ENCODE results near the gene PMEPA1. TPM values are rescaled to one million over a fixed set of nuclear protein-coding genes. Genes with fewer than 3 reads are reported as not detected.

Gene PMEPA1
- total and polyA plus RNA-seq, 7 experiments from 2014 or later = 0.44 to 10.0 (median 8.7) TPM

DNA sequence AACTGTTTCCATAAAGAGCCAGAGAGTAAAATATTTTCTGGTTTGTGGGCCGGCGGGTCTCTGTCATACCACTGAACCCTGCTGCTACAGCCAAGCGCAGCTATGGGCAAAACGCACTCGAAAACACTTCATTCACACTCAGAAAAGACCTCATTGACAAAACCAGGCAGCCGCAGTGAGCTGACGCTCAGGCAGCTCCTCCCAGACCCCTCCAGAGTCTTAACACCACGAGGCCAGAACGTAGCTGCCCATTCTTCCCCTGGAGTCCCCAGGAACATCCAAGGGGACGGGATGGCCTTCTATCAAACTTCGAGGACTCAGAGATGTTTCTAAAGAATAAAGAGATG, 54.0 kb downstream of the PMEPA1 start:
- Histone ChIP-seq H3K9me3 (ENCODE audit: control insufficient read depth in 2 of 3, low read length in 3 of 3) (no peaks in the 10 kb centered on the region), H3K4me1 (ENCODE audit: control insufficient read depth in 2 of 2, insufficient read depth in 2 of 2, low read length in 2 of 2) (peaks cover 13 to 17% of the 10 kb centered on the region in 2 donors), H3K36me3 (ENCODE audit: control insufficient read depth in 2 of 3, insufficient read depth in 3 of 3, low read length in 3 of 3) (peaks cover 0 to 10% (median 0%) of the 10 kb centered on the region in 3 experiments), H3K27me3 (ENCODE audit: control insufficient read depth in 2 of 2, insufficient read depth in 2 of 2, low read length in 2 of 2) (no peaks in the 10 kb centered on the region), H3K27ac (ENCODE audit: low read depth, low read length) (no peak overlapping the region), H3K4me3 (ENCODE audit: low read length) (no peak overlapping the region)
- H3K4me1 Mint-ChIP-seq = peaks cover 11 to 47% (median 34%) of the 10 kb centered on the region in 7 donors
- peak overlapping the region in 1 of 9 donors; percentile 46 for H3K27ac Mint-ChIP-seq
- peaks cover 0 to 7% (median 0%) of the 10 kb centered on the region in 11 donors for H3K9me3 Mint-ChIP-seq
- no peak overlapping the region for H3K4me3 Mint-ChIP-seq
- CTCF ChIA-PET = interaction anchor here (0.6 to 1.4 kb wide), 2 partner anchors 26 to 1227 kb away, joined by 4 to 6 read pairs; no protein-coding TSS in a partner anchor
- ATAC-seq (no peak), DNase-seq (peak in 1 of 9 donors; percentile 15)
- H3K36me3 Mint-ChIP-seq = peaks cover 0 to 7% (median 0%) of the 10 kb centered on the region in 5 donors
- H3K27me3 Mint-ChIP-seq = peaks cover 0 to 1% (median 0%) of the 10 kb centered on the region in 5 donors
- POLR2A ChIA-PET = no interaction called here
- intact Hi-C loops (cut with micrococcal nuclease) = no loop called here

DNA sequence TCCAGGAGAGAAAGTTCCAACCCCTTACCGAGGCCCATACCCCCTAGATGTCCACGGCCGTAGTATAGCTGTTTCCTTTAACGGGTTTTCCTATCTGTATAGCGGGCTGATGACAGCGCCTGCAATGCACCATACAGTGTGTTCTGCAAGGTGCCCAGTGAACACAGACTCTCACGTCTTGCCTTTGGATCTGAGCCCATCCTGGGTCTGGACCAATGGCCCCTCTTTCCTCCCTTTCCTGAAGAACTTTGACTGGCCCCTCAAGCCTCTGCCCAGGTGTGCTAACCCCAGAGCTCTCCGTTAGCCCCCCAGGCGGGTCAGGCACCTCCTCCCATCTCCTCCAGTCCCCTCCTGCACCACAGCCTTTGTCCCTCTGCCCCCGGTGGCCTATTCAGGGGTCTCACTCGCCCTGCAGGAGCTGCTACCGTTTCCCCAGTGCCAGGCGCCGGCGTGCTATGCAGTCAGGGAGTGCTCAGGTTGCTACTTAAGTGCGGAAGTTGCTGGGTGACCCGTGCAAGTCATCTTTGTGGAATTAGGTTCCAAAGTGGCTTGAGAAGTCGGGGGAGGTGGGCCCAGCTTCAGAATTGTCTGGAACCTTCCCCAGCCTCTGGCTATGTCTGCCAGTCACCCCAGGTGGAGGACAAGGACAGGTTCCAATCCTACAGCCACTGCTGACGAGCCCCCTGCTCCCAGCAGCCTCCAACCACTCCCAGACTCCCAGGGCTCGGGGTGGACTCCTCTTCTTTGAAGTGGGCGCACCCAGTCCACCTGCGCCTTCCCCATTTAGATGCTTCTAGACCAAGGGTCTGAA, 54.6 kb downstream of the PMEPA1 start:
- peak in 1 of 9 donors; percentile 16 for DNase-seq
- ChIA-PET POLR2A (interaction anchor here (2.4 kb wide), 1 partner anchor 26 kb away, joined by 14 read pairs; no protein-coding TSS in a partner anchor), CTCF (interaction anchor here (0.6 to 2.8 kb wide), 9 partner anchors 12 to 1227 kb away, joined by 3 to 12 read pairs (median 4); partner anchors contain the start of gene ZBP1)
- peak overlapping the region in 2 of 9 donors; percentile 37 to 46 for H3K27ac Mint-ChIP-seq
- peaks cover 13 to 42% (median 34%) of the 10 kb centered on the region in 7 donors for H3K4me1 Mint-ChIP-seq
- Histone ChIP-seq H3K9me3 (ENCODE audit: control insufficient read depth in 2 of 3, low read length in 3 of 3) (no peaks in the 10 kb centered on the region), H3K27me3 (ENCODE audit: control insufficient read depth in 2 of 2, insufficient read depth in 2 of 2, low read length in 2 of 2) (no peaks in the 10 kb centered on the region), H3K4me3 (ENCODE audit: low read length) (no peak overlapping the region), H3K4me1 (ENCODE audit: control insufficient read depth in 2 of 2, insufficient read depth in 2 of 2, low read length in 2 of 2) (peaks cover 13 to 17% of the 10 kb centered on the region in 2 donors), H3K27ac (ENCODE audit: low read depth, low read length) (no peak overlapping the region), H3K36me3 (ENCODE audit: control insufficient read depth in 2 of 3, insufficient read depth in 3 of 3, low read length in 3 of 3) (peaks cover 0 to 10% (median 0%) of the 10 kb centered on the region in 3 experiments)
- peaks cover 0 to 11% (median 0%) of the 10 kb centered on the region in 5 donors for H3K36me3 Mint-ChIP-seq
- H3K9me3 Mint-ChIP-seq = peaks cover 0 to 2% (median 0%) of the 10 kb centered on the region in 11 donors
- intact Hi-C loops (cut with micrococcal nuclease) = loop anchor here (1.0 kb wide), 7 partner anchors 26 to 554 kb away; partner anchors contain the start of gene PMEPA1 (in 1 of the 2)
- no peak for ATAC-seq
- peaks cover 0 to 7% (median 0%) of the 10 kb centered on the region in 5 donors for H3K27me3 Mint-ChIP-seq
- no peak overlapping the region for H3K4me3 Mint-ChIP-seq

DNA sequence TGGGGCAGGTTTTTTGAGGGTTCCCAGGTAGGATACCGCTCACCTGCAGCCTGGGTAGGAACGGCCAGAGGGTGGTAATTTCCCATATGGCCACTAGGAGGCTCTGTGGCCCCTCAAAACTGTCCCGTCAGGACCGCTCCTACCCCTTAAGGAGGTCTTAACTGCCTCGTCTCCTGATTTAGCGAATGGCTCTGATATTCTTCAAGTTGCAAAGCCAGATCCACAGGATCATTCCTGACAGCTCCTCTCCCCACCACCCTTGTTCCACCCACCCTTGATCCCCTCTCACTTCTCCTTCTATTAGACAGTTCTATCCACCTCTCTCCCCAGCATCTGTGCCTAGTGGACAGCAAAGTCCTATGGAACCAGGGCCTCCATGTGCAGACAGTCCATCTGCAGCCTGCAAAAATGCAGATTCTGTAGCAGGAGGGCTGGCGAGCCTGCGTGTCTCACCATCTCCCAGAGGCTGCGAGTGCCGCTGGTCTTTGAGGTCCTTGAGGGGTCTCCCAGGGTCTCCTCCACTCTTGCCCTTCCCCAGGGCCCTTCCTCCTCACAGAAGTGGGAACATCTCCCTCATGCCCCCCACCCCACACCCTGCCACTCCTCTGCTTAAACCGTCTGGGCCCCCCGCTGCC, 55.3 kb downstream of the PMEPA1 start:
- Mint-ChIP-seq H3K36me3 (peaks cover 0 to 12% (median 0%) of the 10 kb centered on the region in 5 donors), H3K9me3 (peaks cover 0 to 2% (median 0%) of the 10 kb centered on the region in 11 donors), H3K27me3 (peaks cover 0 to 11% (median 0%) of the 10 kb centered on the region in 5 donors), H3K4me1 (peaks cover 14 to 42% (median 34%) of the 10 kb centered on the region in 7 donors), H3K27ac (peak overlapping the region in 5 of 9 donors; percentile 19 to 92 (median 56)), H3K4me3 (peak overlapping the region in 3 of 10 donors; percentile 2 to 46 (median 19))
- CTCF ChIA-PET = interaction anchor here (0.6 to 3.5 kb wide), 18 partner anchors 10 to 527 kb away, joined by 3 to 23 read pairs (median 4); partner anchors contain the start of gene ZBP1
- Histone ChIP-seq H3K27me3 (ENCODE audit: control insufficient read depth in 2 of 2, insufficient read depth in 2 of 2, low read length in 2 of 2) (no peaks in the 10 kb centered on the region), H3K36me3 (ENCODE audit: control insufficient read depth in 2 of 3, insufficient read depth in 3 of 3, low read length in 3 of 3) (peaks cover 0 to 10% (median 0%) of the 10 kb centered on the region in 3 experiments), H3K4me3 (ENCODE audit: low read length) (no peak overlapping the region), H3K27ac (ENCODE audit: low read depth, low read length) (no peak overlapping the region), H3K9me3 (ENCODE audit: control insufficient read depth in 2 of 3, low read length in 3 of 3) (no peaks in the 10 kb centered on the region), H3K4me1 (ENCODE audit: control insufficient read depth in 2 of 2, insufficient read depth in 2 of 2, low read length in 2 of 2) (peaks cover 13 to 17% of the 10 kb centered on the region in 2 donors)
- DNase-seq (peak in 8 of 9 donors; percentile 26 to 68 (median 59)), ATAC-seq (peak; percentile 80)
- intact Hi-C loops (cut with micrococcal nuclease) = loop anchor here (1.0 kb wide), 7 partner anchors 25 to 555 kb away; partner anchors contain the start of gene PMEPA1 (in 1 of the 2)
- POLR2A ChIA-PET = interaction anchor here (0.7 to 2.4 kb wide), 4 partner anchors 21 to 35 kb away, joined by 3 to 14 read pairs (median 4); partner anchors contain the start of gene ZBP1

DNA sequence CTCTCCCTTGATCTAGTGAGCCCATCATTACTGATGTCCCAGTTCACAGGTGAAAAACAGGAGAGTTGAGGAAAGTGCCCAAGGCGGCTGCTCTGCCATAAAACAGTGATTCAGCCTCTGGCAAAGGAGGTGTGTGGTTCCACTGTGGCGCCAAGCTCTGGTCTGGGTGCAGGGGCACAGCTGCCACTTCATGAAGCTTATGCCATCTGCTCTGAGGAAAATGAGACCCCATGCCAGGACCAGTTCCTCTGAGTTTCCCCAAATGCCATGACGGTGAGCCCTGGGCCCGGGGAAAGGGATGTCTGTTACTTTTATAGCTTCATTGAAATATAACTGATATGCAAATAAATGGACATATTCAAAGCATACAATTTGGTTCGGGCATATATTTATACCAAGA, 55.9 kb downstream of the PMEPA1 start:
- peaks cover 0 to 12% (median 0%) of the 10 kb centered on the region in 5 donors for H3K36me3 Mint-ChIP-seq
- peaks cover 14 to 37% (median 29%) of the 10 kb centered on the region in 7 donors for H3K4me1 Mint-ChIP-seq
- peaks cover 0 to 2% (median 0%) of the 10 kb centered on the region in 11 donors for H3K9me3 Mint-ChIP-seq
- ChIA-PET CTCF (interaction anchor here (0.6 to 3.5 kb wide), 14 partner anchors 9 to 526 kb away, joined by 3 to 23 read pairs (median 4); partner anchors contain the start of gene ZBP1), POLR2A (interaction anchor here (0.7 to 2.4 kb wide), 4 partner anchors 20 to 34 kb away, joined by 3 to 14 read pairs (median 4); partner anchors contain the start of gene ZBP1)
- H3K27ac Mint-ChIP-seq = peak overlapping the region in 1 of 9 donors; percentile 59
- no peak overlapping the region for H3K4me3 ChIP-seq (ENCODE audit: low read length)
- no peak overlapping the region for H3K27ac ChIP-seq (ENCODE audit: low read depth, low read length)
- H3K27me3 Mint-ChIP-seq = peaks cover 0 to 12% (median 0%) of the 10 kb centered on the region in 5 donors
- ATAC-seq (no peak), DNase-seq (no peak)
- intact Hi-C loops (cut with micrococcal nuclease) = loop anchor here (1.0 kb wide), 7 partner anchors 25 to 555 kb away; partner anchors contain the start of gene PMEPA1 (in 1 of the 2)
- no peaks in the 10 kb centered on the region for H3K27me3 ChIP-seq (ENCODE audit: control insufficient read depth in 2 of 2, insufficient read depth in 2 of 2, low read length in 2 of 2)
- H3K4me1 ChIP-seq (ENCODE audit: control insufficient read depth in 2 of 2, insufficient read depth in 2 of 2, low read length in 2 of 2) = peaks cover 13 to 17% of the 10 kb centered on the region in 2 donors
- H3K36me3 ChIP-seq (ENCODE audit: control insufficient read depth in 2 of 3, insufficient read depth in 3 of 3, low read length in 3 of 3) = peaks cover 0 to 10% (median 0%) of the 10 kb centered on the region in 3 experiments
- no peak overlapping the region for H3K4me3 Mint-ChIP-seq
- H3K9me3 ChIP-seq (ENCODE audit: control insufficient read depth in 2 of 3, low read length in 3 of 3) = no peaks in the 10 kb centered on the region

DNA sequence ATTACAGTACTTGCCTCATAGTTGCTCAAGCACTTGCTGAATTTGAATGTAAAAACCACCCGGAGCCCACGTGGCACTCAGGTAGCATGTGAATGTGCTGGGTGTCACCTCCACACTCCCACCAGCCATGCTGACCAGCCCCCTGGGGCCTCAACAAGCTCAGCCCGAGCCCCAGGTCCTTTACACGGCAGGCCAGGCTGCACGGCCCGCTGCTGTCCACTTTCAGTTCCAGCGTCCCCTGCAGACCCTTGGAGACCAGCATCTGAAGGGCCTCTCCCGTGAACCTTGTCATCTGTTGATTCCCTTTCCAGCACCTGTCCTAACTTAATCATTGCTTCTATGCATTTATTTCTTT, 56.3 kb downstream of the PMEPA1 start:
- H3K27me3 Mint-ChIP-seq = peaks cover 0 to 16% (median 0%) of the 10 kb centered on the region in 5 donors
- intact Hi-C loops (cut with micrococcal nuclease) = no loop called here
- H3K27ac ChIP-seq (ENCODE audit: low read depth, low read length) = no peak overlapping the region
- H3K27me3 ChIP-seq (ENCODE audit: control insufficient read depth in 2 of 2, insufficient read depth in 2 of 2, low read length in 2 of 2) = no peaks in the 10 kb centered on the region
- DNase-seq = peak in 1 of 9 donors; percentile 13
- peaks cover 14 to 37% (median 26%) of the 10 kb centered on the region in 7 donors for H3K4me1 Mint-ChIP-seq
- ChIA-PET CTCF (interaction anchor here (0.9 to 3.5 kb wide), 12 partner anchors 9 to 526 kb away, joined by 3 to 23 read pairs (median 4); partner anchors contain the start of gene ZBP1), POLR2A (interaction anchor here (1.2 to 2.4 kb wide), 3 partner anchors 25 to 34 kb away, joined by 3 to 14 read pairs (median 6); partner anchors contain the start of gene ZBP1)
- H3K4me3 ChIP-seq (ENCODE audit: low read length) = no peak overlapping the region
- peaks cover 0 to 2% (median 0%) of the 10 kb centered on the region in 11 donors for H3K9me3 Mint-ChIP-seq
- H3K4me1 ChIP-seq (ENCODE audit: control insufficient read depth in 2 of 2, insufficient read depth in 2 of 2, low read length in 2 of 2) = peaks cover 13 to 16% of the 10 kb centered on the region in 2 donors
- no peak overlapping the region for H3K4me3 Mint-ChIP-seq
- no peaks in the 10 kb centered on the region for H3K9me3 ChIP-seq (ENCODE audit: control insufficient read depth in 2 of 3, low read length in 3 of 3)
- ATAC-seq = no peak
- H3K36me3 ChIP-seq (ENCODE audit: control insufficient read depth in 2 of 3, insufficient read depth in 3 of 3, low read length in 3 of 3) = peaks cover 0 to 10% (median 0%) of the 10 kb centered on the region in 3 experiments
- H3K36me3 Mint-ChIP-seq = peaks cover 0 to 12% (median 0%) of the 10 kb centered on the region in 5 donors
- peak overlapping the region in 1 of 9 donors; percentile 36 for H3K27ac Mint-ChIP-seq

All from naive thymus-derived CD4-positive, alpha-beta T cell (primary cell).